ENCODE data around the gene RPS23. TPM values are rescaled to one million over a fixed set of nuclear protein-coding genes. Genes with fewer than 3 reads are reported as not detected.

The RPS23 gene
- total RNA-seq, 1 experiment from 2014 or later, result 4,285 TPM

DNA sequence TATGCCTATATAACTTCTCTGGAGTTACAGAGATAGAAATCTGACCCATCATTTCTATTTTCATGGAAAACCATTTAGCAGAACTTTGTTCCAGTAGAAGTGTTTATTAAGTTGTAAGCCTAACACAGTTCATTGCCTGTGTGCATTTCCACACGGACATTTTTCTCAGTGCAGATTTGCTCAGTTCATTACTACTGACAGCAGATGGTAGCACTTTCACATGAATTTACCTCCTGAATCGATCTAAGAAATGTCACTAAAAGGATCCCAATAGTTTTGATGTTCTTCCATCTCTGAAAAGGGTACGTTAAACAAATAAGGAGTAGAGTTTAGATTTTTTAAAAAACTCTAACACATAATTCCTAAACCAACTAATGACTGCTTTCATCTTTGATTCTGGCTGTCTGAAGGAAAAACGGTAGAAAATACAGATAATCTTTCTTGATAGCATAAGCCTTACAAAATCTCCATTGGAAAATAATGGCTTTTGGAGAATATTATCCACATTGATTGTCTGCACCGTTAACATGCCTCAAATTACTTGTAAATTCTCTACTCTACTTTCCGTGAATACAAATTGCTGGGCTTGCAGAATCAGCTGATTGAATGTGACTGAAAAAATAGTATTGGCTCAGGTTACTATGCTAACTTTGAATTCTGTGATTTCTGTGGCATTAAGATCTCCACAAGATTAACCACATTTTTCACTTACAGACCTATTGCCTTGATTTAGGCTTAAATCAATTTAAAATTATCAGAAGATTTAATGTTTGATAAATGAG, 33.1 kb downstream of the RPS23 start:
- no peak for DNase-seq (ENCODE audit: low read depth)

GRCh38 chr5:82244151-82244550, 34.0 kb downstream of the RPS23 start:
- no peak for DNase-seq (ENCODE audit: low read depth)

DNA sequence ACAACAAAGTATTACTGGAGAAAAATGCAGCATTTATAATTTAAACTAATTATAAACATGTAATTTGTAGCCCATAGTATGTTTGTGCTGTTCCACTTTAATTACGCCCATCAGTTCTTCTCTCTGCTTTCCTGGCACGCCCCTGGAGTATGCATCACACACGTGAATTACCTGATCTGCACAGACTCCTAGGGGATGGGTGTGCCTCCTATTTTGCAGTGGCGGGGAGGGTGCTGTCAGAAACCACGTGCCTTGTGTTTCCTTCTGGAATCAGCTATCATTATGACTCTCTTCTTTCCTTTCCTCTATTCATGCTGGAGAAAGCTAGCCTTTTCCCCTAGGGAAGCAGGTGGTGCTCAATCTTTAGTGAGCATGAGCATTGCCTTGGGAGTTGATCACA, 43.3 kb downstream of the RPS23 start:
- no peak for DNase-seq (ENCODE audit: low read depth)

DNA sequence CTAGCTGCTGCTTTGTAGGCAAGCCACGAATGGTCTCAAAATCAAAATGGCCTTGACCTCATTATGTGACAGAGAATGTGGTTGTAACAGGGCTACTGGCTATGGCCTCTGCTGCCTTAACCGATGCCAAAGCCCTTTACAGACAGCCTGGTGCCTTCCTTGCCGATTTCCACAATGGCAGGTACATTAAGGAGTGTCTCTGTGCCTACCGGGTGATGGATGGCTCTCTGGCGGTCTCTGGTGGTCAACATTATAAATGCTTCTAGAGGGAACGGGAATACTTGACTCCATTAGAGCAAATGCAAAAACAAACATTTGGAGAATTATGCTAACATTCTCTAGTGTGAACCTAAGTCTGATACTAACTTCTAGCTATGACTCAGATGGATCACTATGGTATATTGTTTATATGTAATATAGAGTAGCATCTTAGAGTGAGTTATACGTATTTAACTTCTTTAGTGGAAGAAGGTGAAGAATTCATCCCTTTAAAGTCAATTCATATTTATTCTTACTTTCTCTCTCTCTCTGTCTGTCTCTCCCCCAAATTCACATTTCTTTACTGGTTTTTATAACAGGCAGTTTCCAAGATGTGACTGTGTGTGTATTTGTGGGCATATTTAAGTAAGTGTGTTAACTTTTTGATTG, 52.5 kb downstream of the RPS23 start:
- peak; percentile 59 for DNase-seq (ENCODE audit: low read depth)
